SK-N-SH treated with all-trans-retinoic acid at 6 μM for 48 hours (cell line): ENCODE results near the gene HDAC4.

Experiments
- CSDC2 ChIP-seq: fragments of 250-450 bp; sonication (Bioruptor Pico); IDR thresholded peaks from 2 replicates; pipeline ENCODE4 v1.5.0; 2020; ENCODE audit warnings: mild to moderate bottlenecking, moderate library complexity
- ESRRG ChIP-seq: fragments of 250-450 bp; sonication (Bioruptor Pico); IDR thresholded peaks from 2 replicates; pipeline ENCODE4 v1.6.1; 2021; ENCODE audit warnings: mild to moderate bottlenecking
- ZFP3 ChIP-seq: fragments of 250-450 bp; sonication (Bioruptor Pico); IDR thresholded peaks from 2 replicates; pipeline ENCODE4 v1.5.0; 2020; ENCODE audit warnings: mild to moderate bottlenecking, moderate library complexity
- TF ChIP-seq, protein P1 (sequence below): fragments of 250-450 bp; sonication (Bioruptor Pico); IDR thresholded peaks from 2 replicates; pipeline ENCODE4 v1.8.0; 2020; ENCODE audit warnings: mild to moderate bottlenecking, moderate library complexity, borderline replicate concordance

DNA sequence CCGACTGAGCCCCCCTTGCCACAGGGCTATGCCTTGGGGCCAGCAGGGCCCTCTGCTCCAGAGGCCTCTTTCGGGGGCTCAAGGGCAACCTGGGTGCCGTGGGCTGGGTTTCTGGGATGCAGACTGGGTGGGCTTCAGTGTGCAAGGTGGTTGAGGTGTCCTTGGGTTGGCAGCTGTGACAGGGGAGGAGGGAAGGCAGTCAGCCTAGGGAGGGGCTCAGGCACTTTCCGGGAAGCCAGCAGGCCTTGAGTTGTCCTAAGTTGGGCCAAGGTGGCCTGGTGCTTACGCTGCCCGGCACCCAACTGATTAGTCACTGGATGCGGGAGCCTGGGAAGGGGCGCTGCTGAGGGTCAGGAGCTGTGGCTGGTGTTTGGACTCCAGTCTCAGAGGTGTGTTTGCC, 353.4 kb downstream of the HDAC4 start:
- no peak for TF ChIP-seq ZFP3 (CRISPR knock-in tag)
- TF ChIP-seq CSDC2 (CRISPR knock-in tag) = no peak
- TF ChIP-seq ESRRG = no peak
- TF ChIP-seq, protein P1, sequence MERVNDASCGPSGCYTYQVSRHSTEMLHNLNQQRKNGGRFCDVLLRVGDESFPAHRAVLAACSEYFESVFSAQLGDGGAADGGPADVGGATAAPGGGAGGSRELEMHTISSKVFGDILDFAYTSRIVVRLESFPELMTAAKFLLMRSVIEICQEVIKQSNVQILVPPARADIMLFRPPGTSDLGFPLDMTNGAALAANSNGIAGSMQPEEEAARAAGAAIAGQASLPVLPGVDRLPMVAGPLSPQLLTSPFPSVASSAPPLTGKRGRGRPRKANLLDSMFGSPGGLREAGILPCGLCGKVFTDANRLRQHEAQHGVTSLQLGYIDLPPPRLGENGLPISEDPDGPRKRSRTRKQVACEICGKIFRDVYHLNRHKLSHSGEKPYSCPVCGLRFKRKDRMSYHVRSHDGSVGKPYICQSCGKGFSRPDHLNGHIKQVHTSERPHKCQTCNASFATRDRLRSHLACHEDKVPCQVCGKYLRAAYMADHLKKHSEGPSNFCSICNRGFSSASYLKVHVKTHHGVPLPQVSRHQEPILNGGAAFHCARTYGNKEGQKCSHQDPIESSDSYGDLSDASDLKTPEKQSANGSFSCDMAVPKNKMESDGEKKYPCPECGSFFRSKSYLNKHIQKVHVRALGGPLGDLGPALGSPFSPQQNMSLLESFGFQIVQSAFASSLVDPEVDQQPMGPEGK = no peak
